Motor neuron (in vitro differentiated cells): Measurements from ENCODE around the gene TTC7B. TPM values are rescaled to one million over a fixed set of nuclear protein-coding genes. Genes with fewer than 3 reads are reported as not detected.

Experiments
- ATAC-seq, 8 experiments: fragments of 200-7000 bp; cut with Tn5 transposase; replicated peaks in 6 of 8; 2 replicates each; pipeline ENCODE4 v1.8.0; 2021; ENCODE audit warnings: mild to moderate bottlenecking in 8 of 8, moderate library complexity in 8 of 8
- H3K27ac ChIP-seq, 2 donors: fragments of 250-450 bp; sonication (Bioruptor Pico); 2 replicates each; pipeline ENCODE4 v1.9.0; 2021; ENCODE audit warnings: antibody characterized with exemption in 2 of 2, mild to moderate bottlenecking in 2 of 2, moderate library complexity in 1 of 2
- H3K4me1 ChIP-seq, 2 donors: fragments of 250-450 bp; sonication (Bioruptor Pico); replicated peaks in 1 of 2; 2 replicates each; pipeline ENCODE4 v1.6.1; 2021; ENCODE audit warnings: antibody characterized with exemption in 2 of 2, mild to moderate bottlenecking in 2 of 2, moderate library complexity in 1 of 2
- H3K4me3 ChIP-seq, 5 donors: fragments of 250-450 bp; sonication (Bioruptor Pico); 2 replicates each; pipeline ENCODE4 v1.9.0; 2021; ENCODE audit warnings: antibody characterized with exemption in 5 of 5, mild to moderate bottlenecking in 5 of 5, moderate library complexity in 4 of 5
- WGBS, 10 experiments: fragments of 450-650 bp; shearing (Covaris generic); methylation state at CpG; one replicate each; pipeline ENCODE4 v1.0.0; 2022; 5-methylcytosine and 5-hydroxymethylcytosine counted together
- in situ Hi-C, 9 experiments: fragments of 400-800 bp; cut with MboI; loops; one replicate each; pipeline ENCODE4 v1.15.0; 2021; ENCODE audit warnings: low sequenced_read_pairs in 9 of 9, low pct_unique_long_range_greater_than_20kb in 2 of 9; ENCODE audit not compliant: unreplicated experiment in 9 of 9
- total RNA-seq, 8 experiments: library from RNA; unstranded; fragments of 300-600 nt; gene quantifications; 2 replicates each; pipeline versions ENCODE4 v1.2.3 to v1.2.4, GENCODE V29; 2022

TTC7B gene
- total RNA-seq, 8 experiments from 2014 or later, result 0.81 to 38.2 (median 22.8) TPM

GRCh38 chr14:90578283-90578985, 237.8 kb downstream of the TTC7B start:
- in situ Hi-C loops, result no loop called here
- ATAC-seq, result no peak
- no peak overlapping the region for H3K4me3 ChIP-seq
- peaks cover 20 to 21% of the 10 kb centered on the region in 2 donors for H3K4me1 ChIP-seq
- WGBS, 10 experiments, result 38 to 100% (median 90%) methylated on average over 1 to 7 of the region's 17 CpGs; no CpG with 5 or more reads in 4 of the 10 experiments
- H3K27ac ChIP-seq, result no peak overlapping the region

- no peak overlapping the region for H3K27ac ChIP-seq
- WGBS, 10 experiments, result 41 to 97% (median 72%) methylated on average over 1 to 7 of the region's 18 CpGs; no CpG with 5 or more reads in 5 of the 10 experiments
- peaks cover 20 to 21% of the 10 kb centered on the region in 2 donors for H3K4me1 ChIP-seq
- no peak overlapping the region for H3K4me3 ChIP-seq
- in situ Hi-C loops, result no loop called here
- no peak for ATAC-seq
Measured at GRCh38 chr14:90577661-90578282, 238.5 kb downstream of the TTC7B start.

- in situ Hi-C loops, result no loop called here
- H3K4me3 ChIP-seq, result no peak overlapping the region
- ATAC-seq, result no peak
- no peak overlapping the region for H3K27ac ChIP-seq
- 97 to 100% (median 99%) methylated on average over 1 to 11 of the region's 21 CpGs; no CpG with 5 or more reads in 6 of the 10 experiments for WGBS, 10 experiments
- H3K4me1 ChIP-seq, result peaks cover 20 to 21% of the 10 kb centered on the region in 2 donors
Measured at GRCh38 chr14:90576981-90577660, 239.1 kb downstream of the TTC7B start.

GRCh38 chr14:90576581-90576980, 239.6 kb downstream of the TTC7B start:
- ATAC-seq, result no peak
- Histone ChIP-seq H3K4me1 (peaks cover 20 to 21% of the 10 kb centered on the region in 2 donors), H3K27ac (no peak overlapping the region), H3K4me3 (no peak overlapping the region)
- 76 to 100% (median 85%) methylated on average over 1 to 2 of the region's 2 CpGs; no CpG with 5 or more reads in 2 of the 10 experiments for WGBS, 10 experiments
- in situ Hi-C loops, result no loop called here

GRCh38 chr14:90575781-90576180, 240.4 kb downstream of the TTC7B start:
- in situ Hi-C loops, result no loop called here
- Histone ChIP-seq H3K27ac (no peak overlapping the region), H3K4me1 (peaks cover 20 to 21% of the 10 kb centered on the region in 2 donors), H3K4me3 (no peak overlapping the region)
- no peak for ATAC-seq
- WGBS, 10 experiments, result 93 to 100% (median 100%) methylated on average over 1 to 7 of the region's 7 CpGs; no CpG with 5 or more reads in 3 of the 10 experiments

GRCh38 chr14:90575336-90575735, 240.9 kb downstream of the TTC7B start:
- in situ Hi-C loops, result no loop called here
- WGBS, 10 experiments, result 69 to 100% (median 92%) methylated on average over 1 to 4 of the region's 5 CpGs; no CpG with 5 or more reads in 4 of the 10 experiments
- peak in 4 of 8 experiments; percentile 8 to 27 (median 18) for ATAC-seq
- Histone ChIP-seq H3K4me3 (no peak overlapping the region), H3K4me1 (peaks cover 20 to 21% of the 10 kb centered on the region in 2 donors), H3K27ac (peak overlapping the region in 1 of 2 donors; percentile 47)

DNA sequence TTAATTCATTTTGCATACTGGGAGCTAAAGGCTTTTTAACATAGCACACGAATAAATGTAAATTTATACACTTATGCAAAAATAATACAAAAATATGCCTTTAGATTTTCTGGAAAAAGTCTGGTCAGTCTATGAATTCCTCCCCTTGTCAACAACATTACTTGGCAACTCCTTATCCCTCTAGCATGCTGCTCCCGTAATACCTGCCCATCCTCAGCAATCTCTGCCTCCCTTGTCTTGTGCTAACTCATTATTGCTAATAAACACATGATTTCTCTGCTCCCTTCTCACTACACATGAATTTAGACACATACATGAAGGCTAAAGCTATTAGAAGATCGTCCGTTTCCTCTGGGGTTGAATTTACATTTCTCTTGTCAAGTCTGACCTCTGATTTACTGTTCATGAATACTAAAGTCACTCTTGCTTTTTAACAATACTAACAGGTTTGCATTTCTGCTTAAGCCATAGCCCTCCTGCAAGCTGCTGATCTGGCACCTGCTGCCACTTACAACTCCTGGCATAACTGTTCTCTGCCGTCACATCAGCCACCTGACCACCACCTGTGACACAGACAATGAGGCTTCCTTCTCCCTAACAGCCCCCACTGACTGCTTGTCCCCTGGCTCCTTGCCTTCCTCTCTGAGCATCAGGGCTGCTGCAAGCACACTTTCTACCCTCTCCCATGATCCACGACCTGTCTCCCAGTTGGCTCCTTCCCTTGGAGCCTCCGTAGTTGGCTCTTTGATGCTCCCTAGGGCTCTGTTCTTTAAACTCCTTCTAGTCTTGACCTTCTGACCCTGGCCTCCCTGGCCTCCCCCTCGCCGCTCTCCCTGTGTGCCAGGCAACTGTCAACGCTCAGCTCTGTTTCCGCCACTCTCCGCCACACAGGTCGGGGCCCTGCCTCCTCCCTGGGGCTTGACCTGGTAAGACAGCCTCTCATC, 241.8 kb downstream of the TTC7B start:
- peak overlapping the region in 1 of 2 donors; percentile 47 for H3K27ac ChIP-seq
- in situ Hi-C loops, result no loop called here
- WGBS, 10 experiments, result 0 to 83% (median 36%) methylated on average over 1 to 8 of the region's 13 CpGs
- peaks cover 20 to 25% of the 10 kb centered on the region in 2 donors for H3K4me1 ChIP-seq
- H3K4me3 ChIP-seq, result no peak overlapping the region
- ATAC-seq, result peak; percentile 47 to 94 (median 70)

DNA sequence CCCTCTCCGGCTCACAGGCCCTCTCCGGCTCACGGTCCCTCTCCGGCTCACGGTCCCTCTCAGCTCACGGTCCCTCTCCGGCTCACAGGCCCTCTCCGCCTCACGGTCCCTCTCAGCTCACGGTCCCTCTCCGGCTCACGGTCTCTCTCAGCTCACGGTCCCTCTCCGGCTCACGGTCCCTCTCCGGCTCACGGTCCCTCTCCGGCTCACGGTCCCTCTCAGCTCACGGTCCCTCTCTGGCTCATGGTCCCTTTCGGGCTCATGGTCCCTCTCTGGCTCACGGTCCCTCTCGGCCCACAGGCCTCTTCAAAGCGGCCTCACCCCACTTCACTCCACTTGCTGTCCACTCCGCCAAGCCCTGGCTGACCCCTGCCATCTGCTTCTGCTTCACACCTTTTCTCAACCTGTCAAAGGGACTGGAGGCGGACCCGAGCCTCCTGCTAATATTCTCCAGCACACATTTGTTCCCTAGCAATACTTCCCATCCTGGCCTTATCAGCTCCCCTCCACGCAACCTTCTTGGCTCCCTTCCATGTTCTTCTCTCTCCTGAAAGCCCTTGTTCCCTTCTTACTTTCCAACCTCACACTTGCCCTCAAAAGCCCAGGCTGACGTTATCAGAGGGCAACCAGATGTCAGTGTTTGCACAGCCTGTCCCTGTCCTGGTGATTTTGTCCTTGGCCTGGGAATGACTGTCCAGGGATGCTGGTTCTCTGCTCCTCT, 242.7 kb downstream of the TTC7B start:
- in situ Hi-C loops, result no loop called here
- peak overlapping the region in 1 of 2 donors; percentile 7 for H3K27ac ChIP-seq

GRCh38 chr14:90572441-90573150, 243.6 kb downstream of the TTC7B start:
- H3K27ac ChIP-seq, result no peak overlapping the region
- in situ Hi-C loops, result no loop called here
- WGBS, 10 experiments, result 66 to 100% (median 91%) methylated on average over 1 to 10 of the region's 11 CpGs
- no peak overlapping the region for H3K4me3 ChIP-seq
- peaks cover 20 to 36% of the 10 kb centered on the region in 2 donors for H3K4me1 ChIP-seq
- ATAC-seq, result no peak

More for the DNA sequence above, 242.7 kb downstream of the TTC7B start:
- Histone ChIP-seq H3K4me3 (no peak overlapping the region), H3K4me1 (peaks cover 20 to 30% of the 10 kb centered on the region in 2 donors)
- ATAC-seq, result no peak
- 43 to 100% (median 96%) methylated on average over 1 to 13 of the region's 29 CpGs; no CpG with 5 or more reads in 2 of the 10 experiments for WGBS, 10 experiments

GRCh38 chr14:90571149-90571947, 244.9 kb downstream of the TTC7B start:
- 75 to 100% (median 91%) methylated on average over 4 to 12 of the region's 13 CpGs; no CpG with 5 or more reads in 1 of the 10 experiments for WGBS, 10 experiments
- peaks cover 26 to 45% of the 10 kb centered on the region in 2 donors for H3K4me1 ChIP-seq
- H3K27ac ChIP-seq, result no peak overlapping the region
- H3K4me3 ChIP-seq, result no peak overlapping the region
- ATAC-seq, result no peak
- in situ Hi-C loops, result no loop called here

GRCh38 chr14:90570461-90570860, 245.8 kb downstream of the TTC7B start:
- Histone ChIP-seq H3K4me3 (no peak overlapping the region), H3K27ac (no peak overlapping the region), H3K4me1 (peaks cover 25 to 43% of the 10 kb centered on the region in 2 donors)
- in situ Hi-C loops, result no loop called here
- WGBS, 10 experiments, result 84 to 97% (median 91%) methylated on average over 5 to 14 of the region's 17 CpGs; no CpG with 5 or more reads in 3 of the 10 experiments
- ATAC-seq, result no peak
